Measurements from ENCODE around the gene PPP1CC.

DNA sequence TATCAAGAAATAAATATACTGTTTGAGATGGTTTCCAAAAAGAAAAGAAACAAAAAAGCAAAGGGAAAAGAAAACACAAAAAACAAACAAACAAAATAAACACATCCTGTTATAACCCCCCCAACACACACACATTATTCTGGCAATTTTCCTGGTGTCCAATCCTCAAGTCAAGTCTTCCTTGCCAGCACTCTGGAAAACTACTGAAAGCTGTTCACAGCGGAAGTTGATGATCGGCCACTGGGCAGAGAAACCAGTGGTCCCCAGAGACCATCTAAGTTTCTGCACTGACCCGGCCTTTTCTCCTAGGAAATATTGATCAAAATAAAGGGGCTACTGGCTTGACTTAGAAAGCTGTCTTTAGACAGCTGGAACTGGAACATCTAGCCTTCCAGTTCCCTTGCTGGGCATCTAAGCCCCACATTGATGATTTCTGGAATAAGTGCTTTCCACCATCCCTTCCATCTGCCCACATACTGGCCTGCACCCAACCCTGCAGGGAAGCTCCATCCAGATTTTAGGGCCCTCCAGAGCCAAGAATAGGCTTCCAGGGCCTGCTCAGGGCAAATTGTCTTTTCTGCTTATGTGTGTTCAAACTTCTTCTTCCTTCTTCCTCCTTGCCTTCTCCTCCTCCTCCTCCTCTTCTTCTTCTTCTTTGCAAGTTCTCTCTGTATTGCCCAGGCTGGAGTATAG is 11.6 kb upstream of the PPP1CC start:
- TF ChIP-seq, protein P1, sequence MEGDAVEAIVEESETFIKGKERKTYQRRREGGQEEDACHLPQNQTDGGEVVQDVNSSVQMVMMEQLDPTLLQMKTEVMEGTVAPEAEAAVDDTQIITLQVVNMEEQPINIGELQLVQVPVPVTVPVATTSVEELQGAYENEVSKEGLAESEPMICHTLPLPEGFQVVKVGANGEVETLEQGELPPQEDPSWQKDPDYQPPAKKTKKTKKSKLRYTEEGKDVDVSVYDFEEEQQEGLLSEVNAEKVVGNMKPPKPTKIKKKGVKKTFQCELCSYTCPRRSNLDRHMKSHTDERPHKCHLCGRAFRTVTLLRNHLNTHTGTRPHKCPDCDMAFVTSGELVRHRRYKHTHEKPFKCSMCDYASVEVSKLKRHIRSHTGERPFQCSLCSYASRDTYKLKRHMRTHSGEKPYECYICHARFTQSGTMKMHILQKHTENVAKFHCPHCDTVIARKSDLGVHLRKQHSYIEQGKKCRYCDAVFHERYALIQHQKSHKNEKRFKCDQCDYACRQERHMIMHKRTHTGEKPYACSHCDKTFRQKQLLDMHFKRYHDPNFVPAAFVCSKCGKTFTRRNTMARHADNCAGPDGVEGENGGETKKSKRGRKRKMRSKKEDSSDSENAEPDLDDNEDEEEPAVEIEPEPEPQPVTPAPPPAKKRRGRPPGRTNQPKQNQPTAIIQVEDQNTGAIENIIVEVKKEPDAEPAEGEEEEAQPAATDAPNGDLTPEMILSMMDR (IDR thresholded peaks at IDR 0.05), result no peak
- no peak for TF ChIP-seq POLR2A (IDR thresholded peaks at IDR 0.05)
